GM12878 (cell line): Measurements from ENCODE around the gene JAKMIP1.

Source experiments
- CHD2 ChIP-seq: IDR thresholded peaks from 2 replicates; pipeline ENCODE4 v1.6.1; 2011; ENCODE audit warnings: low read depth, low read length, improper control_type of control experiment, borderline replicate concordance
- EZH2 ChIP-seq: IDR thresholded peaks from 2 replicates; pipeline ENCODE4 v1.6.1; 2012; ENCODE audit warnings: low read depth, mild to moderate bottlenecking, control low read depth, inconsistent platforms, low read length, borderline replicate concordance; ENCODE audit not compliant: control insufficient read depth
- HCFC1 ChIP-seq: fragments of 150-350 bp; IDR thresholded peaks from 2 replicates; pipeline ENCODE4 v1.6.1; 2014; ENCODE audit warnings: low read length
- MYC ChIP-seq: IDR thresholded peaks from 2 replicates; pipeline ENCODE4 v1.6.1; 2011; ENCODE audit warnings: mild to moderate bottlenecking, low read length, moderate library complexity, inconsistent platforms; ENCODE audit not compliant: insufficient read depth, insufficient replicate concordance, insufficient read length, severe bottlenecking
- NBN ChIP-seq: fragments of 450-650 bp; IDR thresholded peaks from 2 replicates; pipeline ENCODE4 v1.6.1; 2016
- POLR2A ChIP-seq: IDR thresholded peaks from 2 replicates; pipeline ENCODE4 v1.6.1; 2011; ENCODE audit warnings: low read depth, mild to moderate bottlenecking, low read length

- TF ChIP-seq EZH2 (no peak), POLR2A (no peak), MYC (no peak), NBN (no peak), HCFC1 (no peak), CHD2 (no peak)
Measured at GRCh38 chr4:6161921-6162464, 38.4 kb downstream of the JAKMIP1 start.
